ENCODE results near the gene GALK1.

- TF ChIP-seq CTCF (conservative IDR thresholded peaks at IDR 0.05 in 1 of 2, IDR thresholded peaks at IDR 0.05 in 1 of 2; ENCODE audit: extremely low read depth in 1 of 2, insufficient read depth in 1 of 2, low read depth in 1 of 2, low read length in 2 of 2) (no peak), EZH2 (IDR thresholded peaks at IDR 0.05; ENCODE audit: borderline replicate concordance, low read length) (no peak)
Measured at GRCh38 chr17:75809631-75810111, 44.7 kb upstream of the GALK1 start.
